GM23338 (cell line): ENCODE results near the gene TNS1. TPM values are rescaled to one million over a fixed set of nuclear protein-coding genes. Genes with fewer than 3 reads are reported as not detected.

Experiments
- CREB1 ChIP-seq: fragments of 250-450 bp; sonication (Bioruptor Pico); IDR thresholded peaks from 2 replicates; pipeline ENCODE4 v1.5.0; 2020; ENCODE audit warnings: low read depth, mild to moderate bottlenecking, moderate library complexity
- EZH2 ChIP-seq: fragments of 200-600 bp; sonication (generic); IDR thresholded peaks from one replicate; pipeline ENCODE4 v1.8.0; 2017; ENCODE audit warnings: antibody characterized with exemption, mild to moderate bottlenecking, low read depth; ENCODE audit not compliant: unreplicated experiment
- NANOG ChIP-seq: IDR thresholded peaks from 2 replicates; pipeline ENCODE4 v1.6.1; 2016; ENCODE audit warnings: antibody characterized with exemption, borderline replicate concordance
- polyA plus RNA-seq: library from polyadenylated mRNA; unstranded; fragments of >200 nt; fragmentation: Nextera tagmentation; extraction: Ambion mirVana; gene quantifications from 2 replicates; pipeline ENCODE4 v1.2.1, GENCODE V29; 2016
- total RNA-seq: library from RNA; depleted of rRNA; stranded (reverse); fragments of >200 nt; shearing (Covaris generic); gene quantifications from 2 replicates; pipeline ENCODE4 v1.2.3, GENCODE V29; 2014
- TF ChIP-seq, protein P1 (sequence below): fragments of 250-450 bp; sonication (Bioruptor Pico); IDR thresholded peaks from 2 replicates; pipeline ENCODE4 v1.5.0; 2020; ENCODE audit warnings: mild to moderate bottlenecking, moderate library complexity
- TF ChIP-seq, protein P2 (sequence below): IDR thresholded peaks from one replicate; pipeline ENCODE4 v1.6.1; 2018; ENCODE audit warnings: antibody characterized with exemption; ENCODE audit not compliant: unreplicated experiment

TNS1 gene
- total and polyA plus RNA-seq, 2 experiments from 2014 or later, result 2.0 to 7.4 TPM

DNA sequence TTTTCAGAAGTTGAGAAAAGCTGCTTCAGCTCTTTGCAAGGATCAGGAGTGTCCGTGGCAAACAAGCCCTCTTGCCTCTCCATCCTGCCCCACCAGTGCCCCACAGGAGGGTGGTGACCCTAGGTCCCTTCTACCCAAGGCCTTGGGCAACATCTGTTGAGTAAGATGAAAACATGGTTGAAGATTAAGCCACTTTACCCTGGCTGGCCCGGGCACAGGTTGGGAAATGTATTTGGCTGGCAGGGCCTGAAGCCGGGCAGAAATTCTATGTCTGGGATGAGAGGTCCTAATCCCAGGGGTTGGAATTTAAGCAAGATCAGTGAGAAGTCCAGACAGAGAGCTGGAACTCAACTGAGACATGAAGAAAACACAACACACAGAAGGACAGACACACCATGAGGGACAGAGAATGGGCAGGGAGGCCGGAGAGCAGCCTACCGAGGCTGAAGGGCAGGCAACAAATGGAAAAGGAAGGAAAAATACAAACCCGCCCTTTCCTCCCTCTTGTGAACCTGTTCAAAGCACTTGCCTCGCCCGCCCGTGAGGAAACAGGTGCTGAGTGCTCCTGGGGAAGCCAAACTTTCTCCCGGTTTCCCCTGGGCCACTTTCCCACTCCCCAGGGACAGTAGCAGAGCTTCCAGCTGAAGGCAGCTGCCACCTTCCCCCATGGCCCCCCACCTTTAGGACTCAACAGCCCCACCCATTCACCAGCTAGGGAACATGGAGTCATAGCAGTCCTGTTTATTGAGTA is 86.1 kb downstream of the TNS1 start (continued):
- TF ChIP-seq, protein P1, sequence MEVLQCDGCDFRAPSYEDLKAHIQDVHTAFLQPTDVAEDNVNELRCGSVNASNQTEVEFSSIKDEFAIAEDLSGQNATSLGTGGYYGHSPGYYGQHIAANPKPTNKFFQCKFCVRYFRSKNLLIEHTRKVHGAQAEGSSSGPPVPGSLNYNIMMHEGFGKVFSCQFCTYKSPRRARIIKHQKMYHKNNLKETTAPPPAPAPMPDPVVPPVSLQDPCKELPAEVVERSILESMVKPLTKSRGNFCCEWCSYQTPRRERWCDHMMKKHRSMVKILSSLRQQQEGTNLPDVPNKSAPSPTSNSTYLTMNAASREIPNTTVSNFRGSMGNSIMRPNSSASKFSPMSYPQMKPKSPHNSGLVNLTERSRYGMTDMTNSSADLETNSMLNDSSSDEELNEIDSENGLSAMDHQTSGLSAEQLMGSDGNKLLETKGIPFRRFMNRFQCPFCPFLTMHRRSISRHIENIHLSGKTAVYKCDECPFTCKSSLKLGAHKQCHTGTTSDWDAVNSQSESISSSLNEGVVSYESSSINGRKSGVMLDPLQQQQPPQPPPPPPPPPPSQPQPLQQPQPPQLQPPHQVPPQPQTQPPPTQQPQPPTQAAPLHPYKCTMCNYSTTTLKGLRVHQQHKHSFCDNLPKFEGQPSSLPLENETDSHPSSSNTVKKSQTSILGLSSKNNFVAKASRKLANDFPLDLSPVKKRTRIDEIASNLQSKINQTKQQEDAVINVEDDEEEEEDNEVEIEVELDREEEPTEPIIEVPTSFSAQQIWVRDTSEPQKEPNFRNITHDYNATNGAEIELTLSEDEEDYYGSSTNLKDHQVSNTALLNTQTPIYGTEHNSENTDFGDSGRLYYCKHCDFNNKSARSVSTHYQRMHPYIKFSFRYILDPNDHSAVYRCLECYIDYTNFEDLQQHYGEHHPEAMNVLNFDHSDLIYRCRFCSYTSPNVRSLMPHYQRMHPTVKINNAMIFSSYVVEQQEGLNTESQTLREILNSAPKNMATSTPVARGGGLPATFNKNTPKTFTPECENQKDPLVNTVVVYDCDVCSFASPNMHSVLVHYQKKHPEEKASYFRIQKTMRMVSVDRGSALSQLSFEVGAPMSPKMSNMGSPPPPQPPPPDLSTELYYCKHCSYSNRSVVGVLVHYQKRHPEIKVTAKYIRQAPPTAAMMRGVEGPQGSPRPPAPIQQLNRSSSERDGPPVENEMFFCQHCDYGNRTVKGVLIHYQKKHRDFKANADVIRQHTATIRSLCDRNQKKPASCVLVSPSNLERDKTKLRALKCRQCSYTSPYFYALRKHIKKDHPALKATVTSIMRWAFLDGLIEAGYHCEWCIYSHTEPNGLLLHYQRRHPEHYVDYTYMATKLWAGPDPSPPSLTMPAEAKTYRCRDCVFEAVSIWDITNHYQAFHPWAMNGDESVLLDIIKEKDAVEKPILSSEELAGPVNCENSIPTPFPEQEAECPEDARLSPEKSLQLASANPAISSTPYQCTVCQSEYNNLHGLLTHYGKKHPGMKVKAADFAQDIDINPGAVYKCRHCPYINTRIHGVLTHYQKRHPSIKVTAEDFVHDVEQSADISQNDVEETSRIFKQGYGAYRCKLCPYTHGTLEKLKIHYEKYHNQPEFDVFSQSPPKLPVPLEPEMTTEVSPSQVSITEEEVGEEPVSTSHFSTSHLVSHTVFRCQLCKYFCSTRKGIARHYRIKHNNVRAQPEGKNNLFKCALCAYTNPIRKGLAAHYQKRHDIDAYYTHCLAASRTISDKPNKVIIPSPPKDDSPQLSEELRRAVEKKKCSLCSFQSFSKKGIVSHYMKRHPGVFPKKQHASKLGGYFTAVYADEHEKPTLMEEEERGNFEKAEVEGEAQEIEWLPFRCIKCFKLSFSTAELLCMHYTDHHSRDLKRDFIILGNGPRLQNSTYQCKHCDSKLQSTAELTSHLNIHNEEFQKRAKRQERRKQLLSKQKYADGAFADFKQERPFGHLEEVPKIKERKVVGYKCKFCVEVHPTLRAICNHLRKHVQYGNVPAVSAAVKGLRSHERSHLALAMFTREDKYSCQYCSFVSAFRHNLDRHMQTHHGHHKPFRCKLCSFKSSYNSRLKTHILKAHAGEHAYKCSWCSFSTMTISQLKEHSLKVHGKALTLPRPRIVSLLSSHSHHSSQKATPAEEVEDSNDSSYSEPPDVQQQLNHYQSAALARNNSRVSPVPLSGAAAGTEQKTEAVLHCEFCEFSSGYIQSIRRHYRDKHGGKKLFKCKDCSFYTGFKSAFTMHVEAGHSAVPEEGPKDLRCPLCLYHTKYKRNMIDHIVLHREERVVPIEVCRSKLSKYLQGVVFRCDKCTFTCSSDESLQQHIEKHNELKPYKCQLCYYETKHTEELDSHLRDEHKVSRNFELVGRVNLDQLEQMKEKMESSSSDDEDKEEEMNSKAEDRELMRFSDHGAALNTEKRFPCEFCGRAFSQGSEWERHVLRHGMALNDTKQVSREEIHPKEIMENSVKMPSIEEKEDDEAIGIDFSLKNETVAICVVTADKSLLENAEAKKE (CRISPR knock-in tag), result no peak
- TF ChIP-seq EZH2 (no peak), NANOG (no peak), CREB1 (CRISPR knock-in tag) (no peak)
- TF ChIP-seq, protein P2, sequence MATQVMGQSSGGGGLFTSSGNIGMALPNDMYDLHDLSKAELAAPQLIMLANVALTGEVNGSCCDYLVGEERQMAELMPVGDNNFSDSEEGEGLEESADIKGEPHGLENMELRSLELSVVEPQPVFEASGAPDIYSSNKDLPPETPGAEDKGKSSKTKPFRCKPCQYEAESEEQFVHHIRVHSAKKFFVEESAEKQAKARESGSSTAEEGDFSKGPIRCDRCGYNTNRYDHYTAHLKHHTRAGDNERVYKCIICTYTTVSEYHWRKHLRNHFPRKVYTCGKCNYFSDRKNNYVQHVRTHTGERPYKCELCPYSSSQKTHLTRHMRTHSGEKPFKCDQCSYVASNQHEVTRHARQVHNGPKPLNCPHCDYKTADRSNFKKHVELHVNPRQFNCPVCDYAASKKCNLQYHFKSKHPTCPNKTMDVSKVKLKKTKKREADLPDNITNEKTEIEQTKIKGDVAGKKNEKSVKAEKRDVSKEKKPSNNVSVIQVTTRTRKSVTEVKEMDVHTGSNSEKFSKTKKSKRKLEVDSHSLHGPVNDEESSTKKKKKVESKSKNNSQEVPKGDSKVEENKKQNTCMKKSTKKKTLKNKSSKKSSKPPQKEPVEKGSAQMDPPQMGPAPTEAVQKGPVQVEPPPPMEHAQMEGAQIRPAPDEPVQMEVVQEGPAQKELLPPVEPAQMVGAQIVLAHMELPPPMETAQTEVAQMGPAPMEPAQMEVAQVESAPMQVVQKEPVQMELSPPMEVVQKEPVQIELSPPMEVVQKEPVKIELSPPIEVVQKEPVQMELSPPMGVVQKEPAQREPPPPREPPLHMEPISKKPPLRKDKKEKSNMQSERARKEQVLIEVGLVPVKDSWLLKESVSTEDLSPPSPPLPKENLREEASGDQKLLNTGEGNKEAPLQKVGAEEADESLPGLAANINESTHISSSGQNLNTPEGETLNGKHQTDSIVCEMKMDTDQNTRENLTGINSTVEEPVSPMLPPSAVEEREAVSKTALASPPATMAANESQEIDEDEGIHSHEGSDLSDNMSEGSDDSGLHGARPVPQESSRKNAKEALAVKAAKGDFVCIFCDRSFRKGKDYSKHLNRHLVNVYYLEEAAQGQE, result no peak
